NCI-H2081 (cell line): ENCODE measurements around the gene PALLD.
"Not testable (repeated sequence)": the region's sequence is repeated elsewhere in the genome, so short reads cannot be mapped to it uniquely, and the experiment has no call there.

Experiments used
- DNase-seq, 2 experiments: peaks; one replicate each; lab custom pipeline; 2025; lab: John Stamatoyannopoulos, UW

Gene PALLD

DNA sequence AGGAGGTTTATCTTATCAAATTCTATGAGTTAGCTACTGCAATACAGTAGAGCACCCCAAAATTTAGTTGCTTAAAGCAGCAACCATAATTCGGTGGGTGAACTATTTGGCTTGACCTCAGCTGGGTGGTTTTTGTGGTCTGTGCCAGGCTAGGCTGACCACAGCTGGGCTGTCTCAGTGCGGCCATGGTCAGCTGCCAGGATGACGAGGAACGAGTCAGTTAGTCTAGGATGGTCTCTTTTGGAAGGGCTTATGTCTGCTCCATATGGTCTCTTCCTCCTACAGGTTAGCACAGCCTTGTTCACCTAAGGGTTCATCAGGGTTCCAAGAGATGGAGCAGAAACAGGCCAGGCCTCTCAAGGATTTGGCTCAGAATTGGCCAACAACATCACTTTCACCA lies 210.4 kb downstream of the PALLD start:
- no peak for DNase-seq

DNA sequence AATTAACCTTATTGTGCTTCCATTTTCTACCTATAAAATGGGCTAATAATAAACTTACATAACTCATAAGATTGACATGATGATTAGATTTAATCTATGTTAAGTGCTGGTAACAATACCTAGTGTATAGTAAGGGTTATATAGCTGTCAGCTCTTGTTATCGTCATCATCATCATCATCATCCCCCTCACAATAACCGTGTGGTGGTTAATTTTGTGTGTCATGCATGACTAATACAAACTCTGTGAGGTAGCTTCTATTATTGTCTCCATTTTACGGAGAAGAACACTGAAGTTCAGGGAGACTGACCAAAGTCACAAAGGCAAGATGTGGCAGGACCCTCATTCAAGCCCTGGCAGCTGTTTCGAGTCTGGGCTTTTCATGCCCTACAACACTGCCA lies 211.3 kb downstream of the PALLD start:
- no peak for DNase-seq

- peak in 1 of 2 experiments; percentile 10 for DNase-seq
These were observed 213.6 kb downstream of the PALLD start for GRCh38 chr4:168710353-168710946.

GRCh38 chr4:168711197-168712140 lies 214.6 kb downstream of the PALLD start:
- DNase-seq: peak in 1 of 2 experiments; percentile 13

GRCh38 chr4:168712316-168712890 lies 215.6 kb downstream of the PALLD start:
- DNase-seq: peak in 1 of 2 experiments; percentile 20

- peak; percentile 48 to 92 for DNase-seq
These were observed 216.4 kb downstream of the PALLD start for GRCh38 chr4:168713253-168713652.

- DNase-seq: no peak
These were observed 219.0 kb downstream of the PALLD start for GRCh38 chr4:168715896-168716295.

DNA sequence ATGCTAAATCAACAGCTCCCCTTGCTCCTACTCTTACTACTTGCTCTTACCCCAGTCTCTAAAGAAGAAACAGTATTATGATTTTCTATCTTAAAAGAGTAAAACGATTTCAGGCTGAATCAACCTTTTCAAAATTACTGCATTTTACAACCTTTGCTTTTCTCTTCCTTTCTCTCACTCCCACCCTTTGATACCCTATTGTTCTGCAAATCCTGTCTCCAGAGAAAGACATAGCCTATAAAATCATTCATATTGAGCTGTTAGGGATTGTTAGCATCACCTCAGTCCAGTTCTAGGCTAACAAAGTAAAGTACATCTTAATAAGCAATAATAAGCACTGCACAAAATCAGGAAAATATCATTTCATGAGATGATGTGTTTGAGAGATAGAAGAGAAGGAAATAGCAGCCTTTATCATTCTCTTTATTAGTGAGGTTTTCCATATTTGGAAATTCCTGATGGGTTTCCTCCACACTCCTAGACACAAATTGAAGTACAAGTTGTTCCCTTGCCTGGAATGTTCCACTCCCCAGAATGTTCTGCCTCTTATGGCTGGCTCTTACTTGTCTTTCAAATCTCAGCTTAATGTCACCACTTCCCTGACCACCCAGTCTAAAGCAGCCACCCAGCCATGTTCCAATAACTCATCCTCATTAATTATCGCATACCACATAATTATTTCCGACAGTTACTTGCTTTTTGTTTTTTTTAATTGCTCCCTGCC lies 219.7 kb downstream of the PALLD start:
- DNase-seq: no peak

- no peak for DNase-seq
These were observed 221.0 kb downstream of the PALLD start for GRCh38 chr4:168717847-168718246.

DNA sequence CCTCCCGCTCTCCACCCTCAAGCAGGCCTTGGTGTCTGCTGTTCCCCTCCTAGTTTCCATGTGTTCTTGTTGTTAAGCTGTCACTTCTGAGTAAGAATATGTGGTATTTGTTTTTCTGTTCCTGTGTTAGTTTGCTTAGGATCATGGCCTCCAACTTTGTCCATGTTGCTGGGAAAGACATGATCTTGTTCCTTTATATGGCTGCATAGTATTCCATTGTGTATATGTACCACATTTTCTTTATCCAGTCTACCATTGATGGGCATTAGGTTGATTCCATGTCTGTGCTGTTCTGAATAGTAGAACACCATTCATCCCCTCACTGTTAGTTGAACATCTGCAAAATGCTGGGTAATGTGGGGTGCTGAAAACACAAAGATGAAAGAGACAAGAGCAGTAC lies 222.9 kb downstream of the PALLD start:
- DNase-seq: no peak

GRCh38 chr4:168720396-168720900 lies 223.6 kb downstream of the PALLD start:
- DNase-seq: no peak

DNA sequence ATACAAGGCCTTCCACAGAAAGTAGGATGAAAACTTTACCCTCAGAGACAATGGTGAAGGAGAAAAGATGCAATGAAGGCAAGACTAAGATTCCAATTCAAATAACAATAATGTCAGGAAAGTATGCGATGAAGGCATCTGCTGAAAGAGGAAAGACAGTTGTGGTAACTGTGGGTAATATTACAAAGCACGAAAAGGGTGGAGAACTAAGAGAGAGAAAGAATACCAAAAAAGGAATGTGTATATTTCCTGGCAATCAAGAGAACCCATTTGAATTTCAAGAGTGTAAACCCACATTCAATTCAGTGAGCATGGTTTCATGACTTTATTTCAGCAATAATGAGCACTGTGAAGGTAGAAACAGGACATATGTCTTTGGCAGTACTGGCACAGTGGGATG lies 225.5 kb downstream of the PALLD start:
- DNase-seq: no peak

- DNase-seq: no peak
These were observed 226.2 kb downstream of the PALLD start for GRCh38 chr4:168723020-168723419.

- DNase-seq: no peak
These were observed 226.7 kb downstream of the PALLD start for GRCh38 chr4:168723569-168723968.

DNA sequence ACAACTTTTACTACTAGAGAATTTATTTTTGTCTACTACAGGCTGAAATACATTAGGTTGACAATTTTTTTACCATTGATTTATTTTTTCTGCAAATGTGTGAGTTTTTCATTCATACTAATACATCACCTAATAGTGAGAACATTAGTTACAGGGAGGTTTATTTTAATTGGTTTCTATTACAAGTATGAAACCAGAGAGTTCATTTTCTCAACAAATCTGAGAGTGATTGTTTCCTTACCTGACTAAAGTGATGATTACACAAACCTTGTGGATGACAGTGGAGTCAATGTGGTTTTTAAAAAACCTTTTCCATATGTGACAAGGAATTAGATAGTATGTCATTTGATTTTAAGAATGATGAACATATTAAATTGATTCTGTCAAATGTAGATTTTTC lies 227.4 kb downstream of the PALLD start:
- DNase-seq: no peak

- peak in 1 of 2 experiments; percentile 5 for DNase-seq
These were observed 228.0 kb downstream of the PALLD start for GRCh38 chr4:168724686-168725411.

- DNase-seq: no peak
These were observed 229.1 kb downstream of the PALLD start for GRCh38 chr4:168725930-168726329.

DNA sequence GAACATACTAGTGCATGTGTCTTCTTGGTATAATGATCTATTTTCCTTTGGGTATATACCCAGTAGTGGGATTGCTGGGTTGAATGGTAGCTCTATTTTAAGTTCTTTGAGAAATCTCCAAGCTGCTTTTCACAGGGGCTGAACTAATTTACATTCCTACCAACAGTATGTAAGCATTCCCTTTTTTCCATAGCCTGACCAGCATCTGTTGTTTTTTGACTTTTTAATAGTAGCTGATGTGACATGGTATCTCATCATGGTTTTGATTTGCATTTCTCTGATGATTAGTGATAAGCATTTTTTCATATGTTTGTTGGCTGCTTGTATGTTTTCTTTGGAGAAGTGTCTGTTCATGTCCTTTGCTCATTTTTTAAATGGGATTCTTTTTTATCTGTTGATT lies 230.3 kb downstream of the PALLD start:
- not testable (repeated sequence) for DNase-seq

DNA sequence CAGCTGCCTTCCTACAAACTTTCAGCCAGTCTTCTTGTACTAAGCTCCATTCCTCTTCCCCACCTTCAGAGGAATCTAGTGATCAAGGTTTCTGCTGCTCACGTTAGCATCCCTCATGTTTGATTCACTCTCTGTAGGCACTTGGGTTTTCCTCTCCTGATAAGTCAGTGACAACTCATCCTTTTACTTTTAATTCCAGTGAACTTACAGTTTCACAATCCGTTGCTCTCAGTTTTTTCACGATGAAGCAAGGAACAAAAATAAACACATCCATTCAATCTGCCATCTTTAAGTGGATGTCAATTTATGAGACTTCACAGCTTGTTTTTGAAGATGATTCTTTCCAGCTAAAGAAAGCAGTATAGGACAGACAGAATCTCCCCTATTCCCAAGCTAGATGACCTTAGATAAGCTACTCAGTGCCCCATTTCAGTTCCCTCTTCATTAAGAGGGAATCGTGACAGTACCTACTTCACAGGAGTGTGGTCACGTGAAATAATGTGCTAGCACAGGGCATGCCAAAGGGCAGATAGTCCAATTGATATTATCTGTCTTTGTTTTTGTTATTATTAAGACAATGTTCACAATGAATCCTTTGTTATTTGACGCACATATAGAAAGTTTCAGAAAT lies 234.3 kb downstream of the PALLD start:
- DNase-seq: no peak

DNA sequence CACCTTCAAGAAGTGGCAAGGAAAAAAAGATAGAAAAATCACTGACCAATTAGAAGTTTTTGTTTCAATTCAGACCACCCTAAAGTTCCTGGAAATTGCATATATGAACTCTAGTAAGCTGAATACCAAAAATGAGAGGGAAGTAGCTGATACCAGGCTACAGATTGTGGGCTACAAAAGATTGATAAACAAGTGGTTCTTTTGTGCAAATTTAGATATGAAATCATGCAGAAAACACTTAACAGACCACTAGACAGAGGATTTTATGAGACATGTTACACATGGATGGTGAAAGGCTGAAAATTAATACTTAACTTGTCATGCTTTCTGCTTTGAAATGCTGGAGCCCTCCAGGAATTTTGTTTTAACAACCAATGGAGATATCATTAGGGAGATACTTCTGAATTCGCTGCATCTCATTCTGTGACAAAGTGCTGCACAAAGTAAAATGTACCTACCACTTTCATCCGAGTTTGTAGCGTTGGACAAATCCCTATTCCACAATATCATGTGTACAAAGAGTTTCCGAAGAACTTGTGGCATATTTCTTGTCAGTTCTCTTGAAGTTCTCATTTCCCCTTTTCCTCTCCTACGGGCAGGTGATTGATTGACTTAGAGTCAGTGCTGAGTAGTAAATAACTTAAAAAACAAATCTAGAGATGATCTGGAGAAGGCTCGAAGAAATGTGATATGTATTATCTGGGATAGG lies 235.0 kb downstream of the PALLD start:
- no peak for DNase-seq
